Hepatocyte (in vitro differentiated cells): Measurements from ENCODE around the gene KIRREL3.

Experiments used
- EZH2 ChIP-seq: fragments of 200-600 bp; sonication (generic); IDR thresholded peaks from 2 replicates; pipeline ENCODE4 v1.6.1; 2016; ENCODE audit warnings: antibody characterized with exemption, mild to moderate bottlenecking, borderline replicate concordance
- EZH2phosphoT487 ChIP-seq: fragments of 200-600 bp; sonication (generic); IDR thresholded peaks from one replicate; pipeline ENCODE4 v1.6.1; 2018; ENCODE audit warnings: antibody characterized with exemption, mild to moderate bottlenecking, low read depth, moderate library complexity; ENCODE audit not compliant: unreplicated experiment, severe bottlenecking
- TF ChIP-seq, protein P1 (sequence below): fragments of 200-600 bp; sonication (generic); IDR thresholded peaks from 2 replicates; pipeline ENCODE4 v1.5.1; 2016; ENCODE audit warnings: antibody characterized with exemption, mild to moderate bottlenecking; ENCODE audit not compliant: poor library complexity

DNA sequence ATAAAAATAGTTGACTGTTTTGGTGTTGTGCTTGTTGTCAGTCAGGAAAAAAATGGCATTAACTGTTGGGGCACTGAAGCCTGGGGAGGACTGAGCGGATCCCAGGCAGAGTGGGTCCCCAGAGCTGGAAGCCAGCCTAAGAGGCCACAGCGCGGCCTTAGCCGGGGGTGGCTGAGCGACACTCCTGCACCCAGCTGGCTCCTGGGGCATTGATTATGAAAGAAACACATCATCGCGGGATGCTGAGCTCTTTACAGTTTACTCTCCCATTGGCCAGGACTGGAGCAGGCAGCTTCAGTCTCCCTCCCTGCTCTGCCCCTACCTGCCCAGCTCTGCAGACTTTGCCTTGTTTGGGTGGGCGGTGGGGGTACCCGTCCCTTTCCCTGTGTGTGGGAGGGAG lies 523.6 kb downstream of the KIRREL3 start:
- TF ChIP-seq, protein P1, sequence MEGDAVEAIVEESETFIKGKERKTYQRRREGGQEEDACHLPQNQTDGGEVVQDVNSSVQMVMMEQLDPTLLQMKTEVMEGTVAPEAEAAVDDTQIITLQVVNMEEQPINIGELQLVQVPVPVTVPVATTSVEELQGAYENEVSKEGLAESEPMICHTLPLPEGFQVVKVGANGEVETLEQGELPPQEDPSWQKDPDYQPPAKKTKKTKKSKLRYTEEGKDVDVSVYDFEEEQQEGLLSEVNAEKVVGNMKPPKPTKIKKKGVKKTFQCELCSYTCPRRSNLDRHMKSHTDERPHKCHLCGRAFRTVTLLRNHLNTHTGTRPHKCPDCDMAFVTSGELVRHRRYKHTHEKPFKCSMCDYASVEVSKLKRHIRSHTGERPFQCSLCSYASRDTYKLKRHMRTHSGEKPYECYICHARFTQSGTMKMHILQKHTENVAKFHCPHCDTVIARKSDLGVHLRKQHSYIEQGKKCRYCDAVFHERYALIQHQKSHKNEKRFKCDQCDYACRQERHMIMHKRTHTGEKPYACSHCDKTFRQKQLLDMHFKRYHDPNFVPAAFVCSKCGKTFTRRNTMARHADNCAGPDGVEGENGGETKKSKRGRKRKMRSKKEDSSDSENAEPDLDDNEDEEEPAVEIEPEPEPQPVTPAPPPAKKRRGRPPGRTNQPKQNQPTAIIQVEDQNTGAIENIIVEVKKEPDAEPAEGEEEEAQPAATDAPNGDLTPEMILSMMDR: no peak
- no peak for TF ChIP-seq EZH2
- no peak for TF ChIP-seq EZH2phosphoT487
